Endodermal cell (in vitro differentiated cells): ENCODE measurements around the gene PWWP2A. TPM values are rescaled to one million over a fixed set of nuclear protein-coding genes. Genes with fewer than 3 reads are reported as not detected.
A peak's percentile ranks its signal among the peaks of the same experiment; 100 is the strongest.

Experiments used
- DNase-seq: peaks from one replicate; pipeline ENCODE4 v3.0.0-alpha.2; 2017
- H3K27ac ChIP-seq: 2 replicates; pipeline ENCODE4 v1.5.1; 2013; ENCODE audit warnings: mild to moderate bottlenecking, low read depth, low read length, moderate library complexity
- H3K27me3 ChIP-seq: 2 replicates; pipeline ENCODE4 v1.6.1; 2013; ENCODE audit warnings: mild to moderate bottlenecking, low read length, moderate library complexity; ENCODE audit not compliant: insufficient read depth, control insufficient read depth, poor library complexity, severe bottlenecking
- H3K36me3 ChIP-seq: 2 replicates; pipeline ENCODE4 v1.7.0; 2013; ENCODE audit warnings: mild to moderate bottlenecking, low read length, moderate library complexity; ENCODE audit not compliant: control insufficient read depth, insufficient read depth
- H3K4me1 ChIP-seq: one replicate; pipeline ENCODE4 v1.7.0; 2013; ENCODE audit warnings: low read length; ENCODE audit not compliant: control insufficient read depth, insufficient read depth
- H3K4me3 ChIP-seq: 2 replicates; pipeline ENCODE4 v1.5.1; 2013; ENCODE audit warnings: mild to moderate bottlenecking, low read length, moderate library complexity
- H3K9ac ChIP-seq: 2 replicates; pipeline ENCODE4 v1.6.1; 2013; ENCODE audit warnings: mild to moderate bottlenecking, low read length, moderate library complexity; ENCODE audit not compliant: poor library complexity, severe bottlenecking; ENCODE audit errors: extremely low read depth
- H3K9me3 ChIP-seq: 2 replicates; pipeline ENCODE4 v1.6.1; 2013; ENCODE audit warnings: mild to moderate bottlenecking, low read length, moderate library complexity; ENCODE audit not compliant: control insufficient read depth
- H3K27ac Mint-ChIP-seq: 2 replicates; pipeline ENCODE4 v1.8.0; 2020; ENCODE audit warnings: mixed read lengths
- H3K27me3 Mint-ChIP-seq: 2 replicates; pipeline ENCODE4 v1.8.0; 2021; ENCODE audit warnings: mild to moderate bottlenecking, mixed read lengths; ENCODE audit not compliant: insufficient read depth
- H3K36me3 Mint-ChIP-seq: 2 replicates; pipeline ENCODE4 v1.8.0; 2020; ENCODE audit warnings: low read depth, mixed read lengths
- H3K4me1 Mint-ChIP-seq: 2 replicates; pipeline ENCODE4 v1.8.0; 2020; ENCODE audit warnings: mixed read lengths
- H3K4me3 Mint-ChIP-seq: 2 replicates; pipeline ENCODE4 v1.8.0; 2020; ENCODE audit warnings: mild to moderate bottlenecking, moderate library complexity, mixed read lengths
- H3K9me3 Mint-ChIP-seq: 2 replicates; pipeline ENCODE4 v1.8.0; 2020; ENCODE audit warnings: mild to moderate bottlenecking, mixed read lengths
- WGBS, 2 experiments: methylation state at CpG; one replicate each; pipeline versions ENCODE4 v1.1.5 to v1.1.7; 2013; ENCODE audit warnings: missing lambda C conversion rate in 2 of 2, mixed read lengths in 1 of 2; ENCODE audit not compliant: insufficient coverage in 1 of 2, insufficient read length in 1 of 2; 5-methylcytosine and 5-hydroxymethylcytosine counted together
- total RNA-seq, 2 donors: library from RNA; stranded (reverse); fragmentation: NEBNext Ultra II Directional in 1 of 2; extraction: Animal tissue kit (Norgen Biotek cat#: 25700) in 1 of 2; gene quantifications; 2 replicates in 1 of 2; 3 replicates in 1 of 2; pipeline ENCODE4 v1.2.1, GENCODE V29; 2021
- TF ChIP-seq, protein P1 (sequence below): fragments of 200-600 bp; sonication (generic); conservative IDR thresholded peaks from 2 replicates; pipeline ENCODE4 v1.5.0; 2021; ENCODE audit warnings: antibody characterized with exemption, mild to moderate bottlenecking

PWWP2A gene
- total RNA-seq, 2 donors from 2014 or later: 51.0 to 52.6 TPM

GRCh38 chr5:160048131-160048530 lies 71.1 kb downstream of the PWWP2A start:
- 95 to 96% methylated on average over 7 to 9 of the region's 9 CpGs for WGBS, 2 experiments
- no peak overlapping the region for H3K27ac Mint-ChIP-seq
- H3K27me3 ChIP-seq: no peaks in the 10 kb centered on the region

DNA sequence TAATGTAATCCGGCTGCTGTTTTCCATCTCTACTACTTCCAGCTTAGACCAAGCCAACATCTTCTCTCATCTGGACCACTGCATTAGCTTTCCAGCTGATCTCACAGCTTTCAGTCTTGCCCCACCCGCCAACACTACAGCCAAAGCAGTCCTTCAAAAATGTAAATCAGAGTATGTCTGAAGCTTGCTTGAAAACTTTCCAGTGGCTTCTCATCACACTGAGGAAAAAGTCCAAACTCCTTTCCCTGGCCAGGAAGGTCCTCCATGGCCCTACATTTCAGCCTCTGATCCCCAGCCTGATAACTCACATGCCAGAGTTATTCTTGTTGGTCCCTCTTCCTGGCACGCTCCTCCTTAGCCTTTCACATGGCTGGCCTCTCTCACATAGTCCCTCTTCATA lies 71.8 kb downstream of the PWWP2A start:
- WGBS, 2 experiments: 93 to 95% methylated on average over 3 of the region's 3 CpGs
- Histone ChIP-seq H3K4me3 (no peak overlapping the region), H3K9ac (no peak overlapping the region), H3K4me1 (no peaks in the 10 kb centered on the region), H3K9me3 (no peaks in the 10 kb centered on the region), H3K27me3 (no peaks in the 10 kb centered on the region), H3K27ac (no peak overlapping the region), H3K36me3 (peaks cover 70% of the 10 kb centered on the region)
- Mint-ChIP-seq H3K9me3 (no peaks in the 10 kb centered on the region), H3K36me3 (peaks cover 60% of the 10 kb centered on the region), H3K27me3 (no peaks in the 10 kb centered on the region), H3K27ac (no peak overlapping the region), H3K4me3 (no peak overlapping the region), H3K4me1 (peaks cover 10% of the 10 kb centered on the region)
- TF ChIP-seq, protein P1, sequence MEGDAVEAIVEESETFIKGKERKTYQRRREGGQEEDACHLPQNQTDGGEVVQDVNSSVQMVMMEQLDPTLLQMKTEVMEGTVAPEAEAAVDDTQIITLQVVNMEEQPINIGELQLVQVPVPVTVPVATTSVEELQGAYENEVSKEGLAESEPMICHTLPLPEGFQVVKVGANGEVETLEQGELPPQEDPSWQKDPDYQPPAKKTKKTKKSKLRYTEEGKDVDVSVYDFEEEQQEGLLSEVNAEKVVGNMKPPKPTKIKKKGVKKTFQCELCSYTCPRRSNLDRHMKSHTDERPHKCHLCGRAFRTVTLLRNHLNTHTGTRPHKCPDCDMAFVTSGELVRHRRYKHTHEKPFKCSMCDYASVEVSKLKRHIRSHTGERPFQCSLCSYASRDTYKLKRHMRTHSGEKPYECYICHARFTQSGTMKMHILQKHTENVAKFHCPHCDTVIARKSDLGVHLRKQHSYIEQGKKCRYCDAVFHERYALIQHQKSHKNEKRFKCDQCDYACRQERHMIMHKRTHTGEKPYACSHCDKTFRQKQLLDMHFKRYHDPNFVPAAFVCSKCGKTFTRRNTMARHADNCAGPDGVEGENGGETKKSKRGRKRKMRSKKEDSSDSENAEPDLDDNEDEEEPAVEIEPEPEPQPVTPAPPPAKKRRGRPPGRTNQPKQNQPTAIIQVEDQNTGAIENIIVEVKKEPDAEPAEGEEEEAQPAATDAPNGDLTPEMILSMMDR: no peak
- DNase-seq: no peak

More at GRCh38 chr5:160048131-160048530, 71.1 kb downstream of the PWWP2A start:
- Histone ChIP-seq H3K4me3 (no peak overlapping the region), H3K9ac (no peak overlapping the region), H3K9me3 (no peaks in the 10 kb centered on the region), H3K27ac (no peak overlapping the region), H3K4me1 (no peaks in the 10 kb centered on the region), H3K36me3 (peaks cover 70% of the 10 kb centered on the region)
- peaks cover 10% of the 10 kb centered on the region for H3K4me1 Mint-ChIP-seq
- no peaks in the 10 kb centered on the region for H3K27me3 Mint-ChIP-seq
- H3K4me3 Mint-ChIP-seq: no peak overlapping the region
- DNase-seq: no peak
- TF ChIP-seq, protein P1: no peak
- no peaks in the 10 kb centered on the region for H3K9me3 Mint-ChIP-seq
- peaks cover 60% of the 10 kb centered on the region for H3K36me3 Mint-ChIP-seq

DNA sequence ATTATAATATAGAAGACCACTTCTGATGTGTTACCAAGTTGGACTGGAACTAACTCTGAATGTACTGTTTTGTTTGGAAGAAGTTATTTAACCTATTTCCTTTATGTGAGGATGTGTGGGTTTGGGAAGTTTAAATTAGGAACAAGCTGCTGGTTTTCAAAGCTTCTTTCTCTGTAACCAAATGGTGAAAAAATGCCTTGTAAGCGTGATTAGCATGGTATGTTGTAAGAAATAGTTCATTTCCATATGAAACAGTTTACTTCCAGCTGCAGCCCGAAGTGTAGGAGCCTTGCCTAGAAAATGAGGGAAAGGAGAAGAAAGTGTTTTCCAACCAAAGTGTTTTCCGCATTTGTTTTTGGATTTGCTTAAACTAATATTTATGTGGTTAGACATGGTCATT lies 74.3 kb downstream of the PWWP2A start:
- no peaks in the 10 kb centered on the region for H3K9me3 Mint-ChIP-seq
- no peak overlapping the region for H3K27ac ChIP-seq
- TF ChIP-seq, protein P1: no peak
- H3K27ac Mint-ChIP-seq: peak overlapping the region; percentile 55
- H3K36me3 Mint-ChIP-seq: peaks cover 51% of the 10 kb centered on the region
- peaks cover 68% of the 10 kb centered on the region for H3K36me3 ChIP-seq
- no peak overlapping the region for H3K4me3 Mint-ChIP-seq
- no peaks in the 10 kb centered on the region for H3K27me3 Mint-ChIP-seq
- no peak overlapping the region for H3K9ac ChIP-seq
- H3K4me1 ChIP-seq: no peaks in the 10 kb centered on the region
- peaks cover 10% of the 10 kb centered on the region for H3K4me1 Mint-ChIP-seq
- H3K27me3 ChIP-seq: no peaks in the 10 kb centered on the region
- DNase-seq: no peak
- WGBS, 2 experiments: 55 to 86% methylated on average over 2 to 3 of the region's 3 CpGs
- no peaks in the 10 kb centered on the region for H3K9me3 ChIP-seq
- H3K4me3 ChIP-seq: no peak overlapping the region
